AG04449 (cell line): Measurements from ENCODE around the gene UBN1.

Experiments
- CTCF ChIA-PET: fragments of 350-600 bp; formaldehyde crosslinking; extraction: SDS; loops from one replicate; lab custom pipeline; 2021; ENCODE audit warnings: antibody characterized with exemption; lab: Yijun Ruan, JAX
- POLR2A ChIA-PET: fragments of 400-600, 350-600 bp; formaldehyde crosslinking; extraction: SDS; loops from one replicate; lab custom pipeline; 2020; ENCODE audit warnings: antibody characterized with exemption, inconsistent platforms; lab: Yijun Ruan, JAX
- DNase-seq: peaks from one replicate; pipeline ENCODE4 v3.0.0-alpha.2; 2010; ENCODE audit warnings: low read depth, low spot score
- H3K4me3 ChIP-seq: 2 replicates; pipeline ENCODE4 v1.5.1; 2011; ENCODE audit warnings: low read depth, mild to moderate bottlenecking, control low read depth, low read length
- CTCF ChIP-seq: IDR thresholded peaks from one replicate; pipeline ENCODE4 v1.5.1; 2011; ENCODE audit warnings: mild to moderate bottlenecking, moderate library complexity, low read length, control low read depth, inconsistent platforms; ENCODE audit not compliant: insufficient read depth; ENCODE audit errors: missing control alignments

The UBN1 gene

GRCh38 chr16:4900036-4900435, 52.8 kb downstream of the UBN1 start:
- DNase-seq: no peak
- ChIA-PET POLR2A (no interaction called here), CTCF (interaction anchor here (1.2 kb wide), 1 partner anchor 32 kb away, joined by 3 read pairs; no protein-coding TSS in a partner anchor)
- TF ChIP-seq CTCF: no peak
- H3K4me3 ChIP-seq: no peak overlapping the region

- ChIA-PET CTCF (no interaction called here), POLR2A (no interaction called here)
- no peak overlapping the region for H3K4me3 ChIP-seq
- DNase-seq: no peak
- no peak for TF ChIP-seq CTCF
These were observed 53.5 kb downstream of the UBN1 start for GRCh38 chr16:4900750-4901149.

- DNase-seq: no peak
- ChIA-PET POLR2A (interaction anchor here (0.5 kb wide), 1 partner anchor 25 kb away, joined by 3 read pairs; no protein-coding TSS in a partner anchor), CTCF (no interaction called here)
- no peak overlapping the region for H3K4me3 ChIP-seq
- TF ChIP-seq CTCF: no peak
These were observed 54.8 kb downstream of the UBN1 start for GRCh38 chr16:4902038-4902437.

- ChIA-PET POLR2A (no interaction called here), CTCF (no interaction called here)
- H3K4me3 ChIP-seq: no peak overlapping the region
- no peak for TF ChIP-seq CTCF
- DNase-seq: no peak
These were observed 57.0 kb downstream of the UBN1 start for GRCh38 chr16:4904108-4904941.

- POLR2A ChIA-PET: no interaction called here
These were observed 57.8 kb downstream of the UBN1 start for GRCh38 chr16:4904942-4905615.

More at GRCh38 chr16:4904942-4905615, 57.8 kb downstream of the UBN1 start:
- H3K4me3 ChIP-seq: no peak overlapping the region
- CTCF ChIA-PET: no interaction called here
- no peak for TF ChIP-seq CTCF
- DNase-seq: no peak
